ENCODE data around the gene CHN2. TPM values are rescaled to one million over a fixed set of nuclear protein-coding genes. Genes with fewer than 3 reads are reported as not detected.

Gene CHN2
- total RNA-seq, 4 donors from 2014 or later: 5.6 to 36.7 (median 16.8) TPM

- no peak overlapping the region for H3K4me3 ChIP-seq
- no peaks in the 10 kb centered on the region for H3K9me3 ChIP-seq
- no peak for TF ChIP-seq POLR2A (IDR thresholded peaks at IDR 0.05)
- TF ChIP-seq EP300 (IDR thresholded peaks at IDR 0.05; ENCODE audit: low read depth): no peak
- TF ChIP-seq CTCF (IDR thresholded peaks at IDR 0.05): no peak
- no peak for TF ChIP-seq POLR2AphosphoS5 (IDR thresholded peaks at IDR 0.05)
- intact Hi-C loops (cut with DNase I; ENCODE audit: low total_unique reads): no loop called here
- H3K4me1 ChIP-seq: no peaks in the 10 kb centered on the region
- DNase-seq: no peak
- H3K27me3 ChIP-seq: no peaks in the 10 kb centered on the region
- in situ Hi-C loops (cut with MboI; ENCODE audit: low pct_ligation_motif_present in 1 of 4, low pct_unique_long_range_greater_than_20kb in 1 of 4, low sequenced_read_pairs in 3 of 4): no loop called here
- 89 to 100% methylated on average over 1 to 6 of the region's 6 CpGs for WGBS, 2 donors (ENCODE audit: low coverage in 1 of 2)
- no peak overlapping the region for H3K27ac ChIP-seq
- no peaks in the 10 kb centered on the region for H3K36me3 ChIP-seq
Observed at GRCh38 chr7:29247224-29247962, 52.8 kb downstream of the CHN2 start.

GRCh38 chr7:29247963-29248236, 53.3 kb downstream of the CHN2 start:
- H3K4me3 ChIP-seq: no peak overlapping the region
- no peaks in the 10 kb centered on the region for H3K9me3 ChIP-seq
- no peak overlapping the region for H3K27ac ChIP-seq
- TF ChIP-seq POLR2A (IDR thresholded peaks at IDR 0.05) (no peak), CTCF (IDR thresholded peaks at IDR 0.05) (no peak)
- WGBS, 2 donors (ENCODE audit: low coverage in 1 of 2): 93% methylated on average over 3 of the region's 3 CpGs; no CpG with 5 or more reads in 1 of the 2 donors
- no peaks in the 10 kb centered on the region for H3K36me3 ChIP-seq
- no peaks in the 10 kb centered on the region for H3K27me3 ChIP-seq
- DNase-seq: no peak
- no peaks in the 10 kb centered on the region for H3K4me1 ChIP-seq
- in situ Hi-C loops (cut with MboI; ENCODE audit: low pct_ligation_motif_present in 1 of 4, low pct_unique_long_range_greater_than_20kb in 1 of 4, low sequenced_read_pairs in 3 of 4): no loop called here
- intact Hi-C loops (cut with DNase I; ENCODE audit: low total_unique reads): no loop called here

- 89% methylated on average over 8 of the region's 8 CpGs; no CpG with 5 or more reads in 1 of the 2 donors for WGBS, 2 donors (ENCODE audit: low coverage in 1 of 2)
- Histone ChIP-seq H3K4me3 (no peak overlapping the region), H3K36me3 (no peaks in the 10 kb centered on the region), H3K9me3 (no peaks in the 10 kb centered on the region), H3K27ac (no peak overlapping the region), H3K4me1 (no peaks in the 10 kb centered on the region), H3K27me3 (no peaks in the 10 kb centered on the region)
- TF ChIP-seq POLR2AphosphoS5 (IDR thresholded peaks at IDR 0.05) (no peak), EP300 (IDR thresholded peaks at IDR 0.05; ENCODE audit: low read depth) (no peak), POLR2A (IDR thresholded peaks at IDR 0.05) (no peak), CTCF (IDR thresholded peaks at IDR 0.05) (no peak)
- intact Hi-C loops (cut with DNase I; ENCODE audit: low total_unique reads): no loop called here
- in situ Hi-C loops (cut with MboI; ENCODE audit: low pct_ligation_motif_present in 1 of 4, low pct_unique_long_range_greater_than_20kb in 1 of 4, low sequenced_read_pairs in 3 of 4): no loop called here
- DNase-seq: no peak
Observed at GRCh38 chr7:29248713-29249382, 54.3 kb downstream of the CHN2 start.

GRCh38 chr7:29249383-29249750, 54.8 kb downstream of the CHN2 start:
- TF ChIP-seq EP300 (IDR thresholded peaks at IDR 0.05; ENCODE audit: low read depth) (no peak), CTCF (IDR thresholded peaks at IDR 0.05) (no peak), POLR2A (IDR thresholded peaks at IDR 0.05) (no peak), POLR2AphosphoS5 (IDR thresholded peaks at IDR 0.05) (no peak)
- H3K4me1 ChIP-seq: no peaks in the 10 kb centered on the region
- in situ Hi-C loops (cut with MboI; ENCODE audit: low pct_ligation_motif_present in 1 of 4, low pct_unique_long_range_greater_than_20kb in 1 of 4, low sequenced_read_pairs in 3 of 4): no loop called here
- DNase-seq: no peak
- WGBS, 2 donors (ENCODE audit: low coverage in 1 of 2): 91 to 100% methylated on average over 2 to 7 of the region's 7 CpGs
- H3K27ac ChIP-seq: no peak overlapping the region
- no peaks in the 10 kb centered on the region for H3K36me3 ChIP-seq
- intact Hi-C loops (cut with DNase I; ENCODE audit: low total_unique reads): no loop called here
- H3K9me3 ChIP-seq: no peaks in the 10 kb centered on the region
- H3K27me3 ChIP-seq: no peaks in the 10 kb centered on the region
- no peak overlapping the region for H3K4me3 ChIP-seq

All from transverse colon (tissue), 4 donors.